Measurements from ENCODE around the gene GTPBP6.

GTPBP6 gene

GRCh38 chrX:318739-319578, at the start of gene GTPBP6:
TSS of gene GTPBP6 (minus strand) at chrX:318796. CDS start at chrX:318787, 9 bp downstream.
- DNase-seq = peak; percentile 100

- no peak for DNase-seq
These were observed 49.3 kb upstream of the GTPBP6 start for GRCh38 chrX:367866-368265.

- DNase-seq = no peak
These were observed 48.8 kb upstream of the GTPBP6 start for GRCh38 chrX:367349-367748.

- no peak for DNase-seq
These were observed 45.2 kb upstream of the GTPBP6 start for GRCh38 chrX:363621-364375.

GRCh38 chrX:362937-363620, 44.5 kb upstream of the GTPBP6 start:
- no peak for DNase-seq

GRCh38 chrX:362351-362750, 43.8 kb upstream of the GTPBP6 start:
- no peak for DNase-seq

GRCh38 chrX:361231-362145, 42.9 kb upstream of the GTPBP6 start:
- no peak for DNase-seq

GRCh38 chrX:360496-361150, 42.0 kb upstream of the GTPBP6 start:
- DNase-seq = no peak

GRCh38 chrX:358651-359143, 40.1 kb upstream of the GTPBP6 start:
- DNase-seq = no peak

- DNase-seq = peak; percentile 68
These were observed 39.3 kb upstream of the GTPBP6 start for GRCh38 chrX:357693-358471.

GRCh38 chrX:357035-357692, 38.6 kb upstream of the GTPBP6 start:
- no peak for DNase-seq

GRCh38 chrX:356385-357034, 37.9 kb upstream of the GTPBP6 start:
- DNase-seq = no peak

- no peak for DNase-seq
These were observed 36.9 kb upstream of the GTPBP6 start for GRCh38 chrX:355329-356050.

GRCh38 chrX:353566-354535, 35.3 kb upstream of the GTPBP6 start:
- no peak for DNase-seq

- DNase-seq = no peak
These were observed 34.2 kb upstream of the GTPBP6 start for GRCh38 chrX:352582-353314.

- no peak for DNase-seq
These were observed 33.6 kb upstream of the GTPBP6 start for GRCh38 chrX:352181-352580.

- no peak for DNase-seq
These were observed 33.1 kb upstream of the GTPBP6 start for GRCh38 chrX:351736-352135.
